Upper lobe of left lung (tissue), 4 donors: Measurements from ENCODE around the gene OR8B4.

Source experiments
- EP300 ChIP-seq, 4 donors: sonication (generic); formaldehyde crosslinking; IDR thresholded peaks; one replicate each; pipeline ENCODE4 v1.5.1; 2017; ENCODE audit warnings: antibody characterized with exemption in 4 of 4, control low read depth in 2 of 4
- POLR2A ChIP-seq, 4 donors: fragments of 450-650 bp; IDR thresholded peaks; one replicate each; pipeline ENCODE4 v1.5.1; 2016 to 2017; ENCODE audit warnings: antibody characterized with exemption in 4 of 4, mild to moderate bottlenecking in 2 of 4

DNA sequence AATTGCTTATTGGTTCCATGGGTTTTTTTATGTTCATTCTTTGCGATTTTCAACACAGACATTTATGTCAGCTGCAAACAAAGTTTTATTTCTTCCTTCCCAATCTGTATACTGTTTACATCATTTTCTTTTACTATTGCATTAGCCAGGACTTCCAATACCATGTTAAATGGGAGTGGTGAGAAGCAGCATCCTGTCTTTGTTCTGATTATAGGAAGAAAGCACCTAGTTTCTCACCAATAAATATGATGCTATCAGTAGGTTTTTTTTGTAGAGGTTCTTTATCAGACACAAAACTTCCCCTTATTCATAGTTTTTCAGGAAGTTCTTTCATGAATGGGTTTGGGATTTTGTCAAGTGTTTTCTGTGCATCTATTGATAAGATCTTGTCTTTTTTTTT, 48.8 kb upstream of the OR8B4 start:
- TF ChIP-seq EP300 (IDR thresholded peaks at IDR 0.05): no peak
- TF ChIP-seq POLR2A (IDR thresholded peaks at IDR 0.05): no peak
